RWPE2 (cell line): ENCODE data around the gene CCDC34.
"Not testable (repeated sequence)": the region's sequence is repeated elsewhere in the genome, so short reads cannot be mapped to it uniquely, and the experiment has no call there.

Source experiments
- ATAC-seq: fragments of 200-7000 bp; cut with Tn5 transposase; 3 replicates; pipeline ENCODE4 v1.9.1; 2021; ENCODE audit warnings: low read depth
- DNase-seq: peaks from one replicate; pipeline ENCODE4 v3.0.0-alpha.2; 2020; ENCODE audit warnings: low spot score
- H3K27ac ChIP-seq: fragments of 450-650 bp; 2 replicates; pipeline ENCODE4 v1.5.1; 2017; ENCODE audit warnings: mild to moderate bottlenecking; ENCODE audit not compliant: poor library complexity, severe bottlenecking
- H3K27me3 ChIP-seq: fragments of 250-450 bp; sonication (Bioruptor Pico); 2 replicates; pipeline ENCODE4 v1.5.1; 2021; ENCODE audit warnings: mild to moderate bottlenecking, moderate library complexity; ENCODE audit not compliant: insufficient read depth, poor library complexity, severe bottlenecking
- H3K36me3 ChIP-seq: fragments of 250-450 bp; sonication (Bioruptor Pico); 2 replicates; pipeline ENCODE4 v1.5.1; 2020; ENCODE audit warnings: low read depth, mild to moderate bottlenecking, moderate library complexity
- H3K4me1 ChIP-seq: fragments of 250-450 bp; sonication (Bioruptor Pico); 2 replicates; pipeline ENCODE4 v1.5.1; 2021; ENCODE audit warnings: mild to moderate bottlenecking, moderate library complexity; ENCODE audit not compliant: insufficient read depth, poor library complexity, severe bottlenecking
- H3K4me3 ChIP-seq: fragments of 250-450 bp; sonication (Bioruptor Pico); 2 replicates; pipeline ENCODE4 v1.5.1; 2021; ENCODE audit warnings: mild to moderate bottlenecking, moderate library complexity; ENCODE audit not compliant: severe bottlenecking
- H3K9me3 ChIP-seq: fragments of 250-450 bp; sonication (Bioruptor Pico); 2 replicates; pipeline ENCODE4 v1.5.1; 2021; ENCODE audit warnings: mild to moderate bottlenecking, moderate library complexity; ENCODE audit not compliant: severe bottlenecking
- CTCF ChIP-seq: fragments of 450-650 bp; IDR thresholded peaks from one replicate; pipeline ENCODE4 v1.5.1; 2017; ENCODE audit warnings: mild to moderate bottlenecking, moderate library complexity; ENCODE audit not compliant: poor library complexity, severe bottlenecking

CCDC34 gene

GRCh38 chr11:27330633-27331270 is 32.3 kb downstream of the CCDC34 start:
- Histone ChIP-seq H3K27ac (no peak overlapping the region), H3K27me3 (no peaks in the 10 kb centered on the region), H3K4me3 (no peak overlapping the region), H3K9me3 (no peaks in the 10 kb centered on the region), H3K4me1 (no peaks in the 10 kb centered on the region), H3K36me3 (0 out of 2 replicates have a peak, but pooled peaks cover 3% of the 10 kb centered on the region)
- no peak for DNase-seq
- no peak for ATAC-seq
- no peak for TF ChIP-seq CTCF

GRCh38 chr11:27329867-27330632 is 33.0 kb downstream of the CCDC34 start:
- Histone ChIP-seq H3K27ac (no peak overlapping the region), H3K4me3 (no peak overlapping the region), H3K9me3 (no peaks in the 10 kb centered on the region), H3K4me1 (no peaks in the 10 kb centered on the region), H3K27me3 (no peaks in the 10 kb centered on the region), H3K36me3 (0 out of 2 replicates have a peak, but pooled peaks cover 3% of the 10 kb centered on the region)
- ATAC-seq, result no peak
- no peak for TF ChIP-seq CTCF
- DNase-seq, result no peak

DNA sequence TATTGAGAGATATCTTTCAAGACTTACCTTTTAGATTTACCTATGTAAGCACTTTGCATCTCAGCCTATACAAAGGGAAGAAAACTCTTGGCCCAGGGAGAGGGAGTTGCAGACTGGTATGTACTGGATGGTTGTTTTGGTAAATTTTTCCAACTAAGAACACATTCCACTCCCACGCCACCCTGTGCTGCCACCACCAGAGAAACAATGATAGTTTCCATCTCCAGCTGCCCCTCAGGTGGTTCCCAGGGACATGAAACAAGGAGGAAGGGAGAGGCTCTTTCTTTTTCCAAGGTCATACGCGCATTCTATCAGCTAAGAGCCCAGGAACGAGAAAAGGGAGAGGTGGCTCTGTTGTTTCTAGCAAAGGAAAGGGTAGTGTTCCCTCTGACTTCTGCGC is 34.4 kb downstream of the CCDC34 start:
- 0 out of 2 replicates have a peak, but pooled peaks cover 3% of the 10 kb centered on the region for H3K36me3 ChIP-seq
- no peak for TF ChIP-seq CTCF
- H3K27me3 ChIP-seq, result no peaks in the 10 kb centered on the region
- ATAC-seq, result no peak
- H3K9me3 ChIP-seq, result no peaks in the 10 kb centered on the region
- no peak for DNase-seq
- H3K4me1 ChIP-seq, result no peaks in the 10 kb centered on the region
- no peak overlapping the region for H3K27ac ChIP-seq
- no peak overlapping the region for H3K4me3 ChIP-seq

GRCh38 chr11:27327064-27327463 is 36.0 kb downstream of the CCDC34 start:
- H3K4me1 ChIP-seq, DNase-seq, H3K9me3 ChIP-seq, ATAC-seq, H3K27me3 ChIP-seq, H3K36me3 ChIP-seq, H3K27ac ChIP-seq, H3K4me3 ChIP-seq: not testable (repeated sequence)

DNA sequence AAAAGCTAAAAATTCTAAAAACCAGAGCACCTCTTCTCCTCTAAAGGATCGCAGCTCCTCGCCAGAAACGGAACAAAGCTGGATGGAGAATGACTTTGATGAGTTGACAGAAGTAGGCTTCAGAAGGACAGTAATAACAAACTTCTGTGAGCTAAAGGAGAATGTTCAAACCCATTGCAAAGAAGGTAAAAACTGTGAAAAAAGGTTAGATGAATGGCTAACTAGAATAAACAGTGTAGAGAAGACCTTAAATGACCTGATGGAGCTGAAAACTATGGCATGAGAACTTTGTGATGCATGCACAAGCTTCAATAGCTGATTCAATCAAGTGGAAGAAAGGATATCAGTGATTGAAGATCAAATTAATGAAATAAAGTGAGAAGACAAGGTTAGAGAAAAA is 40.8 kb downstream of the CCDC34 start:
- H3K27ac ChIP-seq, H3K27me3 ChIP-seq, H3K4me1 ChIP-seq, ATAC-seq, DNase-seq, H3K9me3 ChIP-seq, H3K36me3 ChIP-seq, H3K4me3 ChIP-seq: not testable (repeated sequence)

DNA sequence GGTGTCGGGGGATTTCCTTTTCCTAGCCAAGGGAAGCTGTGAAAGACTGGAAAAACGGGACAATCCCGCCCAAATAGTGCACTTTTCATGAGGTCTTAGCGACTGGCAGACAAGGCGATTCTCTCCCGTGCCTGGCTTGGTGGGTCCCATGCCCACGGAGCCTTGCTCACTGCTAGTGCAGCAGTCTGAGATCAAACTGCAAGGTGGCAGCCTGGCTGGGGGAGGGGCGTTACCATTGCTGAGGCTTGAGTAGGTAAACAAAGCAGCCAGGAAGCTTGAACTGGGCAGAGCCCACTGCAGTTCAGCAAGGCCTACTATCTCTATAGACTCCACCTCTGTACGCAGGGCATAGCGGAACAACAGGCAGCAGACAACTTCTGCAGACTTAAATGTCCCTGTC is 41.7 kb downstream of the CCDC34 start:
- not testable (repeated sequence) for H3K27ac ChIP-seq, H3K36me3 ChIP-seq, ATAC-seq, H3K27me3 ChIP-seq, H3K9me3 ChIP-seq, H3K4me1 ChIP-seq, H3K4me3 ChIP-seq, DNase-seq
